HG03064 (cell line): ENCODE results near the gene DLG5.

ENCODE experiments used
- ATAC-seq: cut with Tn5 transposase; IDR thresholded peaks from one replicate; pipeline ENCODE4 v1.9.1; 2021; ENCODE audit warnings: low read depth; ENCODE audit not compliant: unreplicated experiment

DLG5 gene

DNA sequence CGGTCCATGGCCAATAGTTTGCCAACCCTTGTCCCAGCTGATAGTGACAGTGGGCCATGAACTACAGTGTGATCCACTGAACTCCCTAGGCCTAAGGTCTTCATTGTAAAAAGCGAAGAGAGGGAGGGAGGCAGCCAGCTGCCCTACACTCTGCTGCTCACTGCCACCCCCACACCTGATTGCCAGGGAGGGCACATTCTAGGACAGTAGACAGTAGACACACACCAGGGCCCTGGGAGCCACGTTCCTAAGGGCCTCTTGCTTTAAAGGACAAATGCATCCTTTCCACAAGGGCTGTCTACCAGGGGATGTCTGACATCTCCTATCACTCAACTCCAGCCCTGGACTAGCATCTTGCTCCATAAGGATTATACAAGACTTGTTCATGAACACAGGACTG, 122.2 kb downstream of the DLG5 start:
- no peak for ATAC-seq

GRCh38 chr10:77801474-77802161, 124.9 kb downstream of the DLG5 start:
- no peak for ATAC-seq

- no peak for ATAC-seq
Measured at GRCh38 chr10:77800738-77801266, 125.8 kb downstream of the DLG5 start.

DNA sequence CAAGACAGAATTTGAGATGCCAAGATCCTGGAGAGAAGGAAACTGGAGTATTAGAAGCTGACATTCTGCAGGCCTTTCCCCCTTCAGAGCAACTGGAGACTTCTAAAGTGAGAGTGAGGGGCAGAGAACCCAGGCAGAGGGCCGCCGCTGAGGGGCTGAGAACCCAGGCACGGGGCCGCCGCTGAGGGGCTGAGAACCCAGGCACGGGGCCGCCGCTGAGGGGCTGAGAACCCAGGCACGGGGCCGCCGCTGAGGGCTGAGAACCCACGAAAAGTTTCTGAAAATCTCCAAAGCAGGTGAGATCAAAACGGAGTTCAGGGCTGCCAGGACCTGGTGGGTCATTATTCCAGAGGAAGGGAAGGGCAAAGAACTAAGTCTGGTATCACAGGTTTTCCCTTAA, 126.2 kb downstream of the DLG5 start:
- no peak for ATAC-seq

DNA sequence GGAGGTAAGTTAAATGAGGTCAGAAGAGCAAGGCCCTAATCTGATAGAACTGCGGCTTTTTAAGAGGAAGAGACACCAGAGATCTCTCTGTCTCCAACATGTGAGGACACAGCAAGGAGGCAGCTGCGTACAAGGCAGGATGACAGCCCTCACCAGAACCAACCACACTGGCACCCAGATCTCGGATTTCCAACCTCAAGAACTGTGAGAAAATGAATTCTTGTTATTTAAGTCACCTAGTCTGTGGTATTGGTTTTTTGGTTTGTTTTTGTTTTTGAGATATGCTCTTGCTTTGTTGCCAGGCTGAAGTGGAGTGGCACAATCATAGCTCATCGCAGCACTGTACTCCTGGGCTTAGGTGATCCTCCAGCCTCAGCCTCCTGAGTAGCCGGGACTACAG, 127.2 kb downstream of the DLG5 start:
- no peak for ATAC-seq

DNA sequence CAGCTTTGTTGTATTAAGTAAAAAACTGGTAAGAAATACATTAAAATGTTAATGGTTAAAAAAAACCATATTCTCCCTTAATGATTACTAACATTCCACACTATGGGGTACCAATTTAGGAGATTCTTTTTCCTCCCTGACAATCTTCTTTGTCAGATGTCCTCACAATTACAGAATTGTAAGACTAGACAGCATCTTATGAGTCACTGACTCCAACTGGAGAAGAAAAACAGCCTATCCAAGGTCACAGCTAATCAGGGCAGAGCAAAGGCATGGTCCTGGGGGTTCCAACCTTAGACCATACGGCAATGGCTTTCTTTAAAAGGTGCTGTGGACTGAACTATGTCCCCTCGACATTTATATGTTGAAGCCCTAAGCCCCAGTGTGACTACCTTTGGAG, 127.6 kb downstream of the DLG5 start:
- ATAC-seq = no peak

- no peak for ATAC-seq
Measured at GRCh38 chr10:77796311-77796915, 130.1 kb downstream of the DLG5 start.

DNA sequence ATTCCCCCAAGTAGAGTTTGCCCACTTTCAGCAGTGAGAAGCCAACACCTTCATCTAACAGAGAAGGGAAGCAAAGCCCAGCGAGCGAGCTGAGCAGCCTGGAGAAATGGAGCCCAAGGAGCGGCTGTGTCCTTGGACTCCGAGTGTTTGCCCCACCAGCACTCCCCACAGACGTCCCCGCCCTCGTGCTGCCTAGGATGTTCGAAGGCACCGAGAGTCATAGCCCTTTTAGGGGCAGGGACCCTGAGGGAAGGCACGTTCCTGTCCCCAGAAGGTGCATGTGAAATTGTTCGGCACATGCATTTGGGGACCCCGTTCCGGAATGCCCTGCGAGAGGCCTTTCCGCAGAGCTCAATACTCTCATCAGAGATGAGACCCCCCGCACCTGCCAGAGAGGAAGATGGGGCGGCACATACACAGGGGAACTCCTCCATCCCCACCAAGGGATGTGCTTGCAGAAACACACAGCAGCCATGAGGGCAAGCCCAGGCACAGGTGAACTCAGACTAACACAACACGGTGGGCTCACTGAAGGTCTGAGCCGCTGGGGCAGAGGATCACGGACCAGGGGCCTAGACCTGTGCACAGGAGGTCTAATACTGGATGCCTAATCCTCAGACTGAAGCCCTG, 131.0 kb downstream of the DLG5 start:
- no peak for ATAC-seq

GRCh38 chr10:77794256-77795142, 132.1 kb downstream of the DLG5 start:
- ATAC-seq = no peak

GRCh38 chr10:77793831-77794230, 132.7 kb downstream of the DLG5 start:
- no peak for ATAC-seq

DNA sequence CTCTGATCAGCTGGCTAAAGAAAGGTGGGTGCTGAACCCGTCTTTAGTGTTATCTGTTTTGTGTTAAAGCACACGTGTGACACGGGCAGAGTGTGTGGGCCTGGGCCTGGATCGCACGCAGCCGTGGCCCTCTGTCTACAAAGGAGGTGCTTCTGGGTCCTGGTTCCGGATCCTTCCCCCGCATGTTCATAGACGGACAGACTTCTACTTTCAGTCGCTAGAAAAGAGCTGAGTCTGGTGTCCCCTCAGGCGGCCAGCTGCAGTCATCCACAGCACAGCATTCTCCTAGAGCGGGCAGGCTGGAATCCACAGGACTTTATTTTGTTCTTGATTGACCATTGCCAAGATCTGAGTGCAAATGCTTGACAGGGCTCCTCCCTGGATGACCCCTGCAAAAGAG, 134.4 kb downstream of the DLG5 start:
- ATAC-seq = no peak

GRCh38 chr10:77791506-77791905, 135.0 kb downstream of the DLG5 start:
- ATAC-seq = no peak

DNA sequence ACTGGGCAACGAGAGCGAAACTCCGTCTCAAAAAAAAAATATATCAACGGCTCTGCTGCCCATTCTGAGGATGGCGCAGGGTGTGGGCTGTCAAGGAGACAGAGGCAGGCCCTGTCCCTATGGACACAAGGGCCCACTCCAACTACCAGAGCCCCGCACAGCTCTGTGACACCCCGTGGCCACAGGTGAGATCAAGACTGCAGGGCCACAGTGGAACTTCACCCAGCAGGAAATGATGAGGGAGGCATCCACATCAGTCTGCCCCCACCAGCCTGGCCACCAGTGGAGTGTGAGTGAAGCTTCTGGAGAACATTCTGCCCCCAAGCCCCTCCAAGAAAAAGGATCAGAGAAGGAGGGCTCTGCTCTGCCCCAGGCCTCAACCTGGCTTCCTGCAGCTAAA, 136.7 kb downstream of the DLG5 start:
- ATAC-seq = no peak

- no peak for ATAC-seq
Measured at GRCh38 chr10:77789016-77789415, 137.5 kb downstream of the DLG5 start.

DNA sequence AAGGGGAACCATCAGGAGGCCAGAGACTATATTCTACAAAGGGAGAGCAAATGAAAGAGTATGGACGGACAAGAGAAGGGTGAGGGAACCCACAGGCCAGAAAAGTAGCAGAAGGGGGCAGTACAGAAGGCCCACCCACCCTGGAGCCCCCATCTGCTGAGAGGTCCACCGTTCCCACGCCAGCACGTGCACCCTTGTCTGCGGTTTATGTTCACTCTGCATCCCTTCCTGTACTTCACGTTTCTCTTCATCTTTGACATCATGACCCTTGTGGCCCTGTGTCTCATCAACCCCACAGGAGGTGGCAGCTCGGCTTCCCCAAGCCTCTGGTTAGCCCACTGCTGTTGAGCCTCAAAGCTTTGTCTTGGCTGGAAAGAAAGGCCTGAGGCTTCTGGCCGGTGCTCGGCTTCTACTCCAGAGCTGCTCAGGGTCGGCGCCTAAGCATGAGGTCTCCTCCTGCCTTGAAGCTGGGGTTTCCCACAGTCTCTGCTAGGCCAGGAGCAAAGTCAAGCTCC, 138.0 kb downstream of the DLG5 start:
- ATAC-seq = no peak

DNA sequence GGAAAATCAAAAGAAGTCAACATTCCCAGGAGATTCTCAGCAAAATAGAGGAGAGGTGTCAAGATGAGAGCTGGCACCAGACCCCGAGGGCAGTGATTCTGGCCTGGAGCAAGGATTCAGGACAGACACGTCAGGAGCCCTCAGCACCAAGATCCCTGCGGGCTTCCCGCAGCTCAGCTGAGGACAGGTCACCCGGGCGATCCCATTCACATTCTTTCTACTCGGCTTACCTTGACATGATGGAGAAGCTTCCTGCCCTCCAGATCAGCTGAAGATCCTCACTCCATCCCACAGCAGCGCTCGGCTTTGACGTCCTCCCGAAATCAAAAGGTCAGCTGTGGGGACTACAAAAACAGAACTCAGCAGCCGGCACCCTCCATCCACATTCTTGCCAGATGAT, 139.1 kb downstream of the DLG5 start:
- no peak for ATAC-seq

DNA sequence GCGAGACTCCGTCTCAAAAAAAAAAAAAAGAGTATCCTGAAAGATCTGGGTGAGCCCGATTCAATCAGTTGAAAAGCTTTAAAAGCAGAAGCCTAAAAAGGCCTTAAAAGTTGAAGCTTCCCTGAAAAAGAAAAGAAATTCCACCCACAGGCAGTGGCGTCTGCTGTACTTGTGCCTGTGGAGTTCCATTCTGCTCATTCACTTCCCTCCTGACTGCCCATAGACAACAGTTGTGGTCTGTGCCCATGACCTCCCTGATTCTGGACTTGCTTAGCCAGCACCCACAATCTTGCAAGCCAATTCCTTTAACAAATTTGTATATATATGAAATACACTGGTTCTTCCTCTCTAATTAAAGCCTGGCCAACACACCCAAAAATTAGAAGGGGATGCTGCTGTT, 141.7 kb downstream of the DLG5 start:
- ATAC-seq = no peak

DNA sequence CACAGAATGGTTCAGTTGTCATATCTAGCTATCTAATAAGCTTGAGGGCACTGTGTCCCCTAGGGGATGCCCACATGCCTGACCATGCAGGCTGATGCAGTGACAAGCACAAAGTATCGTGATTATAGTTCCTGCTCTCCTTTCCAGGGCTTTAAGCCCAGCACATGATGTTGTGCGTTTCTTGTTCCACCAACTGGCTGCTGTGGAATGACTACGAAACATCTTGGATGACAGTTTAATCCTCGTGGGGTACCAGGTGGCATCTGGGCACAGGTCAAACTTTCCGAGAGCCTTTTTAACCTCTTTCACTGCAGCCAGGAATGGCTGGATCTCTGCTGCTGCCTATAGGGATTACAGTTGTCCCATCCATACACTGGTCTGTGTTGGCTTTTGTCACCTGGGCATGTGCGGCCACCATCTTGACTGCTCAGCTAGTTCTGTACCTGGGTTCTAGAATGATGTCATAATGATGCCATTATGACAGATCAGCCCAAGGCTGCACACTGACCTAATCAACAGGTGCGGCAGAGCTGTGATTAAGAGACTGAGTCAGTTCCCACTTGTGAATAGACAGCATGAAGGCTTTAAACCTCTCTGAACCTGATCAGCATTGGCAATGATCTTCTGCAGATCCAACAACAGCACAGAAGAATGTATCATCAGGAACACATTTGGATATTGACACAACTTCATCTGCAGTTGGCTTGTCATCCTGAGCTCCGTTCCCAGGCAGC, 144.1 kb downstream of the DLG5 start:
- ATAC-seq = no peak

- no peak for ATAC-seq
Measured at GRCh38 chr10:77781451-77782327, 144.9 kb downstream of the DLG5 start.
